ENCODE results near the gene ID1.

DNA sequence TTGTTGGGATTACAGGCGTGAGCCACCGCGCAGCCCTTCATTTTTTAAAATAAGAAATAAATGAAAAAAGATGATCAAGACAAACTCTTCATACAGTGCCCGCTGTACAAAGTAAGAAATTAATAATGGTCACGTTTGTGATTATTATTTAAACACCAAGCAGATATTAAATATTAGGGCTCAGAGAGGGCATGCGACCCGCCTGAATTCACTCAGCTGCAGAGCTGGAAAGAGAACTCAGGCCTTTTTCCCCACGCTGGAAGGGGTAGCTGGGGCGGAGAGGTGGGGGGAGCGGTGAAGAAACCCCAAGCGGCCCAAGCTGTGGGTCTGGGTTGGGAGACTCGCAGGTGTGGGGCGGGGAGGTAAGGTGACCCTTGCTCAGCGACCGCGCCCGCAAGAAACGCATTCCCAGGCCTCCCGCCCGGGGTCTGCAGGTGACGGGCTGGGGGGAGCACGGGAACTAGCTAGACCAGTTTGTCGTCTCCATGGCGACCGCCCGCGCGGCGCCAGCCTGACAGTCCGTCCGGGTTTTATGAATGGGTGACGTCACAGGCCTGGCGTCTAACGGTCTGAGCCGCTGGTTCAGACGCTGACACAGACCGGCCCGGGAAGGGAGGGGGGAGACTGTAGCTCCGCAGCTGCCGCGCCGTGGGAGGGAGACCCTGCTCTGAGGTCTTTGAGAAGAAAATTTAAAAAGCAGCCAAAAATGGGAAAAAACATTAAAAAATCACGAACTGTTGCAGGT, 1.1 kb upstream of the ID1 start:
- TF ChIP-seq TCF7 (IDR thresholded peaks at IDR 0.05; ENCODE audit: borderline replicate concordance) = no peak
- no peak for TF ChIP-seq EGR1 (IDR thresholded peaks at IDR 0.05; ENCODE audit: borderline replicate concordance in 1 of 2, low read depth in 2 of 2, low read length in 2 of 2)
- TF ChIP-seq STAT3 (IDR thresholded peaks at IDR 0.05; ENCODE audit: low read depth, low read length) = no peak
- TF ChIP-seq, protein P1, sequence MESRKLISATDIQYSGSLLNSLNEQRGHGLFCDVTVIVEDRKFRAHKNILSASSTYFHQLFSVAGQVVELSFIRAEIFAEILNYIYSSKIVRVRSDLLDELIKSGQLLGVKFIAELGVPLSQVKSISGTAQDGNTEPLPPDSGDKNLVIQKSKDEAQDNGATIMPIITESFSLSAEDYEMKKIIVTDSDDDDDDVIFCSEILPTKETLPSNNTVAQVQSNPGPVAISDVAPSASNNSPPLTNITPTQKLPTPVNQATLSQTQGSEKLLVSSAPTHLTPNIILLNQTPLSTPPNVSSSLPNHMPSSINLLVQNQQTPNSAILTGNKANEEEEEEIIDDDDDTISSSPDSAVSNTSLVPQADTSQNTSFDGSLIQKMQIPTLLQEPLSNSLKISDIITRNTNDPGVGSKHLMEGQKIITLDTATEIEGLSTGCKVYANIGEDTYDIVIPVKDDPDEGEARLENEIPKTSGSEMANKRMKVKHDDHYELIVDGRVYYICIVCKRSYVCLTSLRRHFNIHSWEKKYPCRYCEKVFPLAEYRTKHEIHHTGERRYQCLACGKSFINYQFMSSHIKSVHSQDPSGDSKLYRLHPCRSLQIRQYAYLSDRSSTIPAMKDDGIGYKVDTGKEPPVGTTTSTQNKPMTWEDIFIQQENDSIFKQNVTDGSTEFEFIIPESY (IDR thresholded peaks at IDR 0.05) = no peak
- TF ChIP-seq, protein P2, sequence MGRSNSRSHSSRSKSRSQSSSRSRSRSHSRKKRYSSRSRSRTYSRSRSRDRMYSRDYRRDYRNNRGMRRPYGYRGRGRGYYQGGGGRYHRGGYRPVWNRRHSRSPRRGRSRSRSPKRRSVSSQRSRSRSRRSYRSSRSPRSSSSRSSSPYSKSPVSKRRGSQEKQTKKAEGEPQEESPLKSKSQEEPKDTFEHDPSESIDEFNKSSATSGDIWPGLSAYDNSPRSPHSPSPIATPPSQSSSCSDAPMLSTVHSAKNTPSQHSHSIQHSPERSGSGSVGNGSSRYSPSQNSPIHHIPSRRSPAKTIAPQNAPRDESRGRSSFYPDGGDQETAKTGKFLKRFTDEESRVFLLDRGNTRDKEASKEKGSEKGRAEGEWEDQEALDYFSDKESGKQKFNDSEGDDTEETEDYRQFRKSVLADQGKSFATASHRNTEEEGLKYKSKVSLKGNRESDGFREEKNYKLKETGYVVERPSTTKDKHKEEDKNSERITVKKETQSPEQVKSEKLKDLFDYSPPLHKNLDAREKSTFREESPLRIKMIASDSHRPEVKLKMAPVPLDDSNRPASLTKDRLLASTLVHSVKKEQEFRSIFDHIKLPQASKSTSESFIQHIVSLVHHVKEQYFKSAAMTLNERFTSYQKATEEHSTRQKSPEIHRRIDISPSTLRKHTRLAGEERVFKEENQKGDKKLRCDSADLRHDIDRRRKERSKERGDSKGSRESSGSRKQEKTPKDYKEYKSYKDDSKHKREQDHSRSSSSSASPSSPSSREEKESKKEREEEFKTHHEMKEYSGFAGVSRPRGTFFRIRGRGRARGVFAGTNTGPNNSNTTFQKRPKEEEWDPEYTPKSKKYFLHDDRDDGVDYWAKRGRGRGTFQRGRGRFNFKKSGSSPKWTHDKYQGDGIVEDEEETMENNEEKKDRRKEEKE (IDR thresholded peaks at IDR 0.05) = no peak
